HG02588 (cell line): ENCODE data around the gene ZNF189.

Source experiments
- ATAC-seq: cut with Tn5 transposase; IDR thresholded peaks from one replicate; pipeline ENCODE4 v1.9.1; 2021; ENCODE audit warnings: mild to moderate bottlenecking, moderate library complexity; ENCODE audit not compliant: unreplicated experiment

Gene ZNF189

GRCh38 chr9:101417977-101418376 is 19.3 kb downstream of the ZNF189 start:
- no peak for ATAC-seq

GRCh38 chr9:101418518-101419430 is 20.1 kb downstream of the ZNF189 start:
- ATAC-seq: no peak

- no peak for ATAC-seq
Measured at GRCh38 chr9:101419863-101420262, 21.2 kb downstream of the ZNF189 start.

GRCh38 chr9:101421653-101422065 is 23.0 kb downstream of the ZNF189 start:
- ATAC-seq: no peak

- no peak for ATAC-seq
Measured at GRCh38 chr9:101427358-101427757, 28.7 kb downstream of the ZNF189 start.

- ATAC-seq: peak; percentile 59
Measured at GRCh38 chr9:101427957-101428655, 29.5 kb downstream of the ZNF189 start.

- no peak for ATAC-seq
Measured at GRCh38 chr9:101428909-101429308, 30.3 kb downstream of the ZNF189 start.

GRCh38 chr9:101429736-101430135 is 31.1 kb downstream of the ZNF189 start:
- no peak for ATAC-seq

GRCh38 chr9:101432171-101432570 is 33.5 kb downstream of the ZNF189 start:
- ATAC-seq: no peak

- ATAC-seq: no peak
Measured at GRCh38 chr9:101432740-101433139, 34.1 kb downstream of the ZNF189 start.

- no peak for ATAC-seq
Measured at GRCh38 chr9:101433229-101433628, 34.6 kb downstream of the ZNF189 start.

- ATAC-seq: no peak
Measured at GRCh38 chr9:101434998-101435397, 36.3 kb downstream of the ZNF189 start.

GRCh38 chr9:101435601-101436079 is 37.0 kb downstream of the ZNF189 start, which contains the start of gene ALDOB:
Gene ALDOB (minus strand): TSS chr9:101435774. CDS start chr9:101430887, 4,887 bp downstream.
- no peak for ATAC-seq

GRCh38 chr9:101437806-101438232 is 39.2 kb downstream of the ZNF189 start:
- no peak for ATAC-seq

- no peak for ATAC-seq
Measured at GRCh38 chr9:101438523-101438922, 39.9 kb downstream of the ZNF189 start.

- no peak for ATAC-seq
Measured at GRCh38 chr9:101440714-101441230, 42.1 kb downstream of the ZNF189 start.

- no peak for ATAC-seq
Measured at GRCh38 chr9:101442318-101442717, 43.7 kb downstream of the ZNF189 start.

GRCh38 chr9:101442736-101443135 is 44.1 kb downstream of the ZNF189 start:
- no peak for ATAC-seq

GRCh38 chr9:101443364-101443771 is 44.7 kb downstream of the ZNF189 start:
- ATAC-seq: no peak

- ATAC-seq: no peak
Measured at GRCh38 chr9:101445353-101446029, 46.8 kb downstream of the ZNF189 start.

GRCh38 chr9:101446732-101447131 is 48.1 kb downstream of the ZNF189 start:
- no peak for ATAC-seq
